HG03196 (cell line): ENCODE results near the gene TBC1D21.

ENCODE experiments used
- ATAC-seq: cut with Tn5 transposase; IDR thresholded peaks from one replicate; pipeline ENCODE4 v1.9.1; 2021; ENCODE audit not compliant: unreplicated experiment

Gene TBC1D21

GRCh38 chr15:73858062-73858461 is 15.3 kb upstream of the TBC1D21 start:
- no peak for ATAC-seq

GRCh38 chr15:73862276-73862675 is 11.1 kb upstream of the TBC1D21 start:
- ATAC-seq = no peak

GRCh38 chr15:73865379-73865778 is 8.0 kb upstream of the TBC1D21 start:
- ATAC-seq = no peak

DNA sequence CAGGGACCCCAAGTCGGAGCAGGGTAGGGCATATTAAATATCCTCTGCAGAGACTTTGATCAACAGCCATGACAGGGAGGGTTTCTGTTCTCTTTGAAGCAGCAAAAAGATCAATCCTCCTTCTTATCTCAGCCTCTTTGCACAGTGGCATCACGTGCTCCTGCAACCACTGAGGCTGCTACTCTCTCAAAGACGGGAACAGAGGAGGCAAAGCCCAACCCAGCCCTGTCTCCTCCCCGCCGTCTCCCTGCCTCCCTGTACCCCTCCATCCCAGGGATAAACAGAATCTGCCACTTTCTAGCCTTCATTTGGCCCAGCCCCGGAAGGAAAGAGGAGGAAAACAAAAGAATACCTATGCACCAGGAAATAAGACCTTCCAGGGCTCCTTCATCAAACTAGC is 7.5 kb upstream of the TBC1D21 start:
- no peak for ATAC-seq

DNA sequence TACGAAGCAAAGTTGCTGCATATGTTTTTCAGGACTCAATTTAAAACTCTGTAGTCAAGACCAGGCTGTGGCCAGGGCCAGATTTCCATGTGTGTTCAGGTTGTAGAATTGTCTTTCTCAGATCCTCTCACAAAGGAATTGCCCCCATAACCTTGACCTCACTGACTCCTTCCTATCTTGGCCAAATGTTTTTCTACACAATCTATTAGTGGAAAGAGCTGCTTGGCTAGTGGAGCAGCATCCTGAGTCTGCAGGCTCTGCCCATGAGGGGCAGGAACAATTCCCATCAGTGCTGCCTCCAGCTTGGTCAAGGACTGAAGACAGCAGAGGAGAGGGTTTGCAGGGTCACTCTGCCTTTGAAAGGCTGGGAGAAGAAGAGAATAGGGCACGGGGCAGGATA is 6.9 kb upstream of the TBC1D21 start:
- no peak for ATAC-seq

DNA sequence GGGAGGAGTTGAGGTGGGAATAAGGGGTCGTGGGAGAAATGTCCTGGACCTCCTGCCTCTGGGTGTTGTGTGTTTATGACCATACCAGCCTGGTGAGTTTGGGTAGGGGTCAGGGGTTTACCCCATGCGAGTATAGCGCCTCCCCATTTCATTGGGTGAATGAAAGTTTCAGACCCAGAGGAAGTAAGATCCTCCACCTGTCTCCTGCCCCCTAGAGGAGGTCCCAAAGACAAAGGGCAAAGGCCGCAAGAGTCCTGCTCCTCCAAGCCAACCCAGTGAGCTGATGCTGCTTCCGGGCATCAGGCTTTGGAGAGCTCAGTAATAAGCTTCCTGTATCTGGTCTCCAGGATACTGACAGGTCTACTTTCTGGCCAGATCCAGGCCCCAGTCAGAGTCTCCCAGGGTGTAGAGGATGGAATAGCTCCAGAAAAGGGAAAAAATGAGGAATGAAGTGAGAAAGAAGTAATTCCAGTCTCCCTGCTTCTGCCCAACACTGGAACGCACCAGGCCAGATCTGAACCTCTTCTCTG is 6.4 kb upstream of the TBC1D21 start:
- no peak for ATAC-seq

DNA sequence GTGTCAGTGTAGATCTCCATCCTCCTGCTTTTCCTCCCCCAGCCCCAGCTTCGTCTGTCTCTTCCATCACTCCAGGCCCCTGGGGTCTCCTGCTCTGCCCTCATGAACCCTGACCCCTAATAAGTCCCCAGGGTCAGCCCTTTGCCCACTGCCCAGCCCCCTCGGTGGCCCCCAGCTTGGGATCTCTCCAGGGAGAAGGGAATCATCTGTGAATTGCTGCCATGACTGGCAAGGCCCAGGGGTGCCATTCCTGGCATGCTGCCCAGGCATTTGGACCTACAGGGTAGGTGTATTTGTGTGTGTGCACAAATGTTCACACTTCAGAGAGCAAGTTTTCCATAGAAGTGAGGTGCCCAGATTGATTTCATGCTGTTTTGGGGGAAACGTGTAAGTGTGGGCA is 5.9 kb upstream of the TBC1D21 start:
- no peak for ATAC-seq

DNA sequence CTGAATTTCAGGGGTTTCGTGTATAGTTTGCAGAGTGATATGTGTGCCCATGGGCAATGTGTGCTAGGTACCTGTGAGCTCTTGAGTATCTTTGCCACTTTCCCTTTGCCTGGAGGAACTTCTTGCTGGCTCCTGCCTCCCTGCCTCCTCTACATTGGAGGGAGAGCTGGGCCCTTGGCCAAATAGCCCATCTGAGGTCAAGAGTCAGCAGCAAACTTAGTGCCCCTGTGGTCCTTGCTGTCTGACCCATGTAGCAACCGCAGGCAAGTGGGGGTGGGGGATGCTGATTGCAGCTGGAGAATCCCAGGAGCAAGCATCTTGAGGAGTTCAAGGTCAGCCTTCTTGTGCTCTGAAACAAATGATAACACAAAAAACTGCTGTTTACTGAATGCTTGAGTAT is 5.4 kb upstream of the TBC1D21 start:
- ATAC-seq = no peak

- no peak for ATAC-seq
These were observed 4.0 kb upstream of the TBC1D21 start for GRCh38 chr15:73869216-73869995.

DNA sequence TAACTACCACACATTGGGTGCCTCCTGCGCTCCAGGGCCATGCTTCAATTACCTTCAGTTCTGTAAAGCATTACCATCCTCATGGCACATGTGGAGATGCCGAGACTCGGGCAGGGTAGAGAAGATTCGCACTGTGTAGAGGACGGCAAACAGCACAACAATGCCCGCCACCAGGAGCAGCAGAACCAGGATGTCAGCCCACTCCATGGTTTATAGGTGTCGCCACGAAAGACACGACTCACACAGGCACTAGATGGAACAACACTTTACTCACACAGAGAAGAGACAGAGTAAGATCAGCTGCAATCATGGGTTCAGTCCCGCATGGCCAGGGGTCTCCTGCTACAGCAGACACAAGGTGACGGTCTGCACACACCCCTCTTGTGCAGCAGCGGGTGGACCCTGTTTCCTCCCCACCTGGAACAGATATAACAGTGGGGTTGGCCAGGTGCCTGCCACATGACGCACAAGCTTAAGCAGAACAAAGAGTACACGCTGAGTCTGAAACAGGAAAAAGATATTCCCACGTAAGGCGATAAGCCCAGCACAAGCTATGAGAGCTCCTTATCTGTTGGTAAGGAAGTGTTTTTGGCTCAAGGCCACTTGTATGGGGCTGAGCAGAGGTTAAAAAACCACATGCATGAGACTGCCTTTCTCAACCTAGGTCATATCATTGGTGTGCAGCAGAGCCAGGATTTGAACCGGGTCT is 2.5 kb upstream of the TBC1D21 start:
- ATAC-seq = no peak

- ATAC-seq = no peak
These were observed 1.0 kb upstream of the TBC1D21 start for GRCh38 chr15:73872346-73872745.

- no peak for ATAC-seq
These were observed 636 bp downstream of the TBC1D21 start for GRCh38 chr15:73873889-73874511.

GRCh38 chr15:73879426-73879825 is 6.1 kb downstream of the TBC1D21 start:
- no peak for ATAC-seq

DNA sequence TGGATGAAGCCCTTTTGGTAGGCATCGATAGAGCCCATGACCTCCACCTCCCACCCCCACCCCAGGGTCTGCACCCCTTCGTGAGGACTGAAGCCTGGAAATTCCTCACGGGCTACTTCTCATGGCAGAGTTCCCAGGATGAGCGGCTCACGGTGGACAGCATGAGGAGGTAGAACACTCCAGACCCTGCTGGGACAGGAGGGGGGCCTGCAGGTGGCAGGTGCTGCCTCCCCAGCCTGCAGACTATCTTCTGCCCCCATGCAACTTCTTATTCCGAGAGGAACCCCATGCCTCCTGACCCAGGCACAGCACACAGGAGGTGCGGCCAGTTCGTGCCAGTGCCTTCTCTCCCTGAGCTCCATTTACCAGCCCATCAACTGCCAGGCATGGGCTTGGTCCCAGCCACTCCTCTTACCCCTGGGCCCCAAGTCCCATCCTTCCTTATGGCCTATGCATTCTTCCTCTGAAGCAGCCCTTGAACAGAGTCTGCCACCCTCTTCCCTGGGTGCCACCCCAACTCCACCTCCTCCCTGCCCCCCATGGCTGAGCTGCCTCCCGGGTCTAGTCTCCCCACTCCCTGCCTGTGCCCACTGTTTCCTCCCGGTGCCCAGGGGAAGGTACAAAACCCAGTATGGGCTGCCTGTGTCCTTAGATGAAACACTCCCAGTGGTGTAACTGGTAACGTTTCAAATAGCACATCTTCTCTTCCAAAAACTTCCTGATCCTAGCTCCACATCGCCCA is 8.4 kb downstream of the TBC1D21 start:
- ATAC-seq = no peak

DNA sequence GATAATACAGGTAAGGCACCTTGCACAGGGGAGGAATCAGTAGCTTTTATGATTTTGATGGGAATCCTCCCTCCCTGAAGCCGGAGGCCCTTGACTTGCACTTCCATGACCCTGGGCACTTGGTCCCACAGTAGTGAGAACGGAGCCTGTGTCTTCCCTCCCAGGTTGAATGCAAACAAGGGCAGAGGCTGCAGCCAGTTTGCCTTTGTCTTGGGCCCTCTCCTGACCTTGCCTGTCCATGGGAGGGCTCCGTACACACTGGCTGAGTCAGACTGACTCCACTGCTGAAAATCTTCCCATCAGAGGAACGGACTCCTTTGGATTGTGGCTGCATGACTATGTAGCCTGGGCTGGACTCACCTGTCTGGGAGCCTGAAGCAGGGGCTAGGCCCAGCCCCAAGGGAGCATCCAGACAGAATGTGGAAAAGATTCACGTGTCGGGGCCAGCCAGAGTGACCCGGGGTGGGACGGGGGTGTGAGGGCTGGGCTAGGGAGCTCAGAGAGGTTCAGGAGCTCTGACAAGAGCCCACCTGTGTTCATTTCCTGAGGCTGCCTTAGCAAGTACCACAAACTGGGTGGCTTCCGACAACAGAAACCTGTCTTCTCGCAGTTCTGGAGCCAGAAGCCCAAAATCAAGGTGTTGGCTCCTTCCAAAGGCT is 9.5 kb downstream of the TBC1D21 start:
- no peak for ATAC-seq

- no peak for ATAC-seq
These were observed 10.8 kb downstream of the TBC1D21 start for GRCh38 chr15:73884159-73884558.

- no peak for ATAC-seq
These were observed 12.8 kb downstream of the TBC1D21 start for GRCh38 chr15:73885954-73886700.

DNA sequence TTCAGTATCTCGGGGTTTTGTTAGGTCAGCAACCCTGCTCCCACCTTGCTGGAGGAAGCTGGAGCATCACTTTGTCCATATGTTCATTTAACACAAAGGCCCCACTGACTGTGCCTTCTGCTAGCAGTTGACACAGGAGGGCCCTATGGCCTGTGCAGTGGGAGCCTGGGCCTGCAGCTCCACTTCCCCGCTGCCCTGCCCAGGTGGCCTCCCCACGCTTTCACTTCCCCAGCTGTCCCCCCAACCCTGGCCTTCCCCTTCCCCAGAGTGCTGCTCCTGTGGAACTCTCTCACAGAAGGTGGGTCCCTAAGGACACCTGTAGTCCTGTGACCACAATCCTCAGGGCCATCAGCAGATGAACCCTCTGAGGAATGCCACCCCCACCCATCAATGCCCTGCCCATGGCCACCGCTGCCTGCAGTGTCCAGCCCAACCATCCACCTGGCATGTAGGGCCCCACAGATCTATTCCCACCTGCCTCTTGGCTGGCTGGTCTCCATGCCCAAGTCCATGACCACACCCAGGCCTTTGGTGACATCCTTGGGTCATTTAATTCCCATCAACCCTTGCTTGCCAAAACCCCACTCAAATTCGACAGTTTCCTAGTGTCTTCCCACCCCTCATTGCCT is 13.5 kb downstream of the TBC1D21 start:
- no peak for ATAC-seq

DNA sequence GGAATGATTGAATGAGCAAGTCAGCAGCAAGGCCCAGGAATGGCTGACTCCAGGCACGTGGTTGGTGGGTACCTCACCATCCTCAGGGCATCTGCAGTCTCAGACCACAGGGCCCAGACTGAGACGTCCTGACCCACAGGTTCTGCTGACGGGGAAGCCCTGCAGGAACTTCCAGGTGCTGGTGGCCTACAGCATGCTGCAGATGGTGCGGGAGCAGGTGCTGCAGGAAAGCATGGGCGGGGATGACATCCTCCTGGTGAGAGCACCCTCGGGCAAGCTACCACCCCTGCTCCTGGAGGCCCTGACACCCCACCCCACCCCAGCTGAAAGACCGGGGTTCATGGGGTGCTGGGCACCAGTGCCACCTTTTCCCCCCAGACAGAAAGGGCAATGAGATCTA is 14.1 kb downstream of the TBC1D21 start:
- ATAC-seq = no peak
